MM.1S (cell line): ENCODE measurements around the gene NAT8L.

Experiments used
- EZH2 ChIP-seq: fragments of 300-600 bp; sonication (generic); optimal IDR thresholded peaks from 2 replicates; pipeline ENCODE3; 2017; ENCODE audit warnings: low read depth, mild to moderate bottlenecking, antibody characterized with exemption, low read length, mixed read lengths
- TF ChIP-seq, protein P1 (sequence below): fragments of 300-600 bp; sonication (generic); IDR thresholded peaks from 2 replicates; pipeline ENCODE4 v1.5.1; 2016; ENCODE audit warnings: antibody characterized with exemption, low read length, mixed read lengths

- TF ChIP-seq EZH2 = no peak
- TF ChIP-seq, protein P1, sequence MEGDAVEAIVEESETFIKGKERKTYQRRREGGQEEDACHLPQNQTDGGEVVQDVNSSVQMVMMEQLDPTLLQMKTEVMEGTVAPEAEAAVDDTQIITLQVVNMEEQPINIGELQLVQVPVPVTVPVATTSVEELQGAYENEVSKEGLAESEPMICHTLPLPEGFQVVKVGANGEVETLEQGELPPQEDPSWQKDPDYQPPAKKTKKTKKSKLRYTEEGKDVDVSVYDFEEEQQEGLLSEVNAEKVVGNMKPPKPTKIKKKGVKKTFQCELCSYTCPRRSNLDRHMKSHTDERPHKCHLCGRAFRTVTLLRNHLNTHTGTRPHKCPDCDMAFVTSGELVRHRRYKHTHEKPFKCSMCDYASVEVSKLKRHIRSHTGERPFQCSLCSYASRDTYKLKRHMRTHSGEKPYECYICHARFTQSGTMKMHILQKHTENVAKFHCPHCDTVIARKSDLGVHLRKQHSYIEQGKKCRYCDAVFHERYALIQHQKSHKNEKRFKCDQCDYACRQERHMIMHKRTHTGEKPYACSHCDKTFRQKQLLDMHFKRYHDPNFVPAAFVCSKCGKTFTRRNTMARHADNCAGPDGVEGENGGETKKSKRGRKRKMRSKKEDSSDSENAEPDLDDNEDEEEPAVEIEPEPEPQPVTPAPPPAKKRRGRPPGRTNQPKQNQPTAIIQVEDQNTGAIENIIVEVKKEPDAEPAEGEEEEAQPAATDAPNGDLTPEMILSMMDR = no peak
Observed at GRCh38 chr4:2058264-2059045, 672 bp upstream of the NAT8L start.
